GM19023 (cell line): ENCODE results near the gene COL2A1.

ENCODE experiments used
- ATAC-seq: cut with Tn5 transposase; IDR thresholded peaks from one replicate; pipeline ENCODE4 v1.9.1; 2021; ENCODE audit warnings: mild to moderate bottlenecking, moderate library complexity; ENCODE audit not compliant: unreplicated experiment

The COL2A1 gene

GRCh38 chr12:47949441-47950341, 54.6 kb downstream of the COL2A1 start:
- peak; percentile 67 for ATAC-seq

- ATAC-seq: no peak
Measured at GRCh38 chr12:47947341-47947740, 56.9 kb downstream of the COL2A1 start.

- ATAC-seq: no peak
Measured at GRCh38 chr12:47946413-47947323, 57.6 kb downstream of the COL2A1 start.

GRCh38 chr12:47945341-47945728, 58.9 kb downstream of the COL2A1 start:
- ATAC-seq: no peak

GRCh38 chr12:47944685-47945340, 59.5 kb downstream of the COL2A1 start:
- ATAC-seq: no peak

- no peak for ATAC-seq
Measured at GRCh38 chr12:47943623-47944340, 60.5 kb downstream of the COL2A1 start.

GRCh38 chr12:47942614-47943225, 61.6 kb downstream of the COL2A1 start:
- no peak for ATAC-seq

GRCh38 chr12:47941871-47942613, 62.2 kb downstream of the COL2A1 start:
- ATAC-seq: no peak

GRCh38 chr12:47941475-47941780, 62.8 kb downstream of the COL2A1 start:
- ATAC-seq: no peak

- no peak for ATAC-seq
Measured at GRCh38 chr12:47940773-47941474, 63.4 kb downstream of the COL2A1 start.

- ATAC-seq: no peak
Measured at GRCh38 chr12:47939009-47939601, 65.2 kb downstream of the COL2A1 start.

GRCh38 chr12:47938594-47938993, 65.7 kb downstream of the COL2A1 start:
- no peak for ATAC-seq

- ATAC-seq: no peak
Measured at GRCh38 chr12:47938093-47938492, 66.2 kb downstream of the COL2A1 start.

- ATAC-seq: no peak
Measured at GRCh38 chr12:47935184-47935583, 69.1 kb downstream of the COL2A1 start.

GRCh38 chr12:47931187-47931586, 73.1 kb downstream of the COL2A1 start:
- ATAC-seq: no peak

- no peak for ATAC-seq
Measured at GRCh38 chr12:47930634-47931033, 73.6 kb downstream of the COL2A1 start.

GRCh38 chr12:47927346-47927745, 76.9 kb downstream of the COL2A1 start:
- ATAC-seq: no peak
